Stimulated activated CD4-positive, alpha-beta T cell treated with anti-CD3 and anti-CD28 coated beads, Interleukin-15, amount 100 ng/mL, for 48 hours (primary cell): Measurements from ENCODE around the gene GPR68.

Source experiments
- DNase-seq, 2 donors: peaks; one replicate each; pipeline ENCODE4 v3.0.0-alpha.2; 2020; ENCODE audit warnings: low read depth in 2 of 2

GPR68 gene

GRCh38 chr14:91244501-91244901 lies at the start of gene GPR68:
Gene GPR68, minus strand, starts transcription at chr14:91244704. Its CDS starts 9,654 bp downstream, at chr14:91235050.
- DNase-seq: no peak

GRCh38 chr14:91294153-91294552 lies 49.6 kb upstream of the GPR68 start:
- no peak for DNase-seq

- DNase-seq: no peak
These were observed 48.8 kb upstream of the GPR68 start for GRCh38 chr14:91293281-91293680.

- DNase-seq: no peak
These were observed 48.0 kb upstream of the GPR68 start for GRCh38 chr14:91292491-91292890.

- no peak for DNase-seq
These were observed 47.4 kb upstream of the GPR68 start for GRCh38 chr14:91291786-91292405.

GRCh38 chr14:91290986-91291385 lies 46.5 kb upstream of the GPR68 start:
- no peak for DNase-seq

- no peak for DNase-seq
These were observed 45.0 kb upstream of the GPR68 start for GRCh38 chr14:91289464-91289863.

- DNase-seq: no peak
These were observed 44.4 kb upstream of the GPR68 start for GRCh38 chr14:91288876-91289275.

GRCh38 chr14:91286530-91286937 lies 42.0 kb upstream of the GPR68 start:
- DNase-seq: peak; percentile 56 to 72

GRCh38 chr14:91284791-91285548 lies 40.5 kb upstream of the GPR68 start:
- no peak for DNase-seq

GRCh38 chr14:91284146-91284790 lies 39.8 kb upstream of the GPR68 start:
- DNase-seq: no peak

- DNase-seq: no peak
These were observed 39.2 kb upstream of the GPR68 start for GRCh38 chr14:91283666-91284065.

- DNase-seq: no peak
These were observed 38.6 kb upstream of the GPR68 start for GRCh38 chr14:91282954-91283645.

- no peak for DNase-seq
These were observed 36.8 kb upstream of the GPR68 start for GRCh38 chr14:91281346-91281745.

- no peak for DNase-seq
These were observed 35.6 kb upstream of the GPR68 start for GRCh38 chr14:91280129-91280528.

- no peak for DNase-seq
These were observed 34.9 kb upstream of the GPR68 start for GRCh38 chr14:91279354-91279753.

- DNase-seq: no peak
These were observed 33.8 kb upstream of the GPR68 start for GRCh38 chr14:91278383-91278715.

- no peak for DNase-seq
These were observed 33.3 kb upstream of the GPR68 start for GRCh38 chr14:91277546-91278382.

GRCh38 chr14:91274796-91275195 lies 30.3 kb upstream of the GPR68 start:
- no peak for DNase-seq

GRCh38 chr14:91273885-91274273 lies 29.4 kb upstream of the GPR68 start:
- no peak for DNase-seq

GRCh38 chr14:91273273-91273884 lies 28.9 kb upstream of the GPR68 start:
- DNase-seq: no peak
